ENCODE measurements around the gene GASK1B. TPM values are rescaled to one million over a fixed set of nuclear protein-coding genes. Genes with fewer than 3 reads are reported as not detected.

Gene GASK1B
- total RNA-seq, 3 donors from 2014 or later, result 0.11 to 0.32 (median 0.15) TPM

GRCh38 chr4:158134222-158134621 is 38.6 kb downstream of the GASK1B start:
- Mint-ChIP-seq H3K36me3 (ENCODE audit: insufficient read depth) (no peaks in the 10 kb centered on the region), H3K9me3 (no peaks in the 10 kb centered on the region), H3K4me1 (ENCODE audit: low read depth) (no peaks in the 10 kb centered on the region), H3K27me3 (ENCODE audit: low read depth) (no peaks in the 10 kb centered on the region), H3K4me3 (no peak overlapping the region)
- DNase-seq (no peak), ATAC-seq (no peak)

DNA sequence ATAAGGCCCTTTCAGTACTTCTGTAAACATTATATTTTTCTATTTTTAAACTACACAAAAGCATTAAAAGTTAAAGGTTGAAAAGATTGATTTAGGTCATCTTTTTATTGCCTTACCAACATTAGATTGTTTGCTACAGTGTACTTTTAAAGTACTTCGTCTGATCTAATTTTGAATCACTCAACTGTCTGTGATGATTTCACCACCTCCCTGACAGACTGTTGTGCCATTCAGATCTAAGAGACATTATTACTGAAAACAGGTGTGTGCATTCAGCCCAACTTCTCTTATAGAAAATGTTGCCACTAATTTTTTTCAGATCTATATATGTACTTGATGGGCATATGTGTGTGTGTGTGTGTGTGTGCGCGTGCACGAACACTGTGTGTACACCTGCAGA is 39.3 kb downstream of the GASK1B start:
- Mint-ChIP-seq H3K9me3 (no peaks in the 10 kb centered on the region), H3K36me3 (ENCODE audit: insufficient read depth) (no peaks in the 10 kb centered on the region), H3K4me3 (no peak overlapping the region), H3K27me3 (ENCODE audit: low read depth) (no peaks in the 10 kb centered on the region), H3K4me1 (ENCODE audit: low read depth) (no peaks in the 10 kb centered on the region)
- no peak for DNase-seq
- ATAC-seq, result no peak

- H3K9me3 Mint-ChIP-seq, result no peaks in the 10 kb centered on the region
- no peaks in the 10 kb centered on the region for H3K36me3 Mint-ChIP-seq (ENCODE audit: insufficient read depth)
- DNase-seq (no peak), ATAC-seq (no peak)
- no peak overlapping the region for H3K4me3 Mint-ChIP-seq
- H3K27me3 Mint-ChIP-seq (ENCODE audit: low read depth), result no peaks in the 10 kb centered on the region
- no peaks in the 10 kb centered on the region for H3K4me1 Mint-ChIP-seq (ENCODE audit: low read depth)
These were observed 41.8 kb downstream of the GASK1B start for GRCh38 chr4:158131027-158131426.

DNA sequence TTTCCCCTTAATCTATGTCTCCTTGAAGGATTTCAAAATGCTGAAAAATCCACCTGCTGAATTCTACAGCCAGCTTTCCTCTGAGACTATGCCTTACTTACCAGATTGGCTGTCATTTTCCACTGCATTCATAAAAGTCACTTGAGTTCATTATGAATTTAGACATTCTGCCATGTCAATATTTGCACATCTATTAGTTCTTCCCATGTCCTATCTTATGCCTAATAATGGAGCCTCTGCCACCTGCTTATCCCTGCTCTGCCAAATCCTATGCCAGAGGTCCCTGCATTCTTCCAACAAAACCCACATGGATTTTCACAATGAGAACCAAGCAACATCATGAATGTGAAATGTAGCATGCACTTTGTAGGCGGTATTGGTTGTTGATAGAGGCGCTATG is 42.6 kb downstream of the GASK1B start:
- DNase-seq, result no peak
- no peaks in the 10 kb centered on the region for H3K4me1 Mint-ChIP-seq (ENCODE audit: low read depth)
- H3K36me3 Mint-ChIP-seq (ENCODE audit: insufficient read depth), result no peaks in the 10 kb centered on the region
- H3K27me3 Mint-ChIP-seq (ENCODE audit: low read depth), result no peaks in the 10 kb centered on the region
- no peak for ATAC-seq
- no peaks in the 10 kb centered on the region for H3K9me3 Mint-ChIP-seq
- H3K4me3 Mint-ChIP-seq, result no peak overlapping the region

DNA sequence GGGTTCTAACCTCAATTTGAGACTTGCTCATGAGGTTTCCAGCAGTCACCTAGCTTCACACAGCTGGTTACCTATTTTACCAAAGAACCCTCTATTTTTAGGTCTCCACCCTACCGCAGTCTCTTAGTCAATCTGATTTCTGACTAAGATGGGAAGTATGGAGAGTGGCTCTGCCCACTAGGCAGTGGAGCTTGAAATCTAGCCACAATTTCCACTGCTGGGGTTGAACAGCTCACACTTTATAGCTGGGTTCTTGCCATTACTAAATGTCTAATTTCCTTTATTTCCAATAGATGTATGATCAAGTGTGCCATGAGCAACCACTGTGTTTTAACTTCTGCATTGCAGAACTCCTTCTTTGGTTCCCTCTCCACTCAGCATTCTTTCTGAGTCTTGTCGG is 43.1 kb downstream of the GASK1B start:
- ATAC-seq, result no peak
- H3K27me3 Mint-ChIP-seq (ENCODE audit: low read depth), result no peaks in the 10 kb centered on the region
- no peaks in the 10 kb centered on the region for H3K36me3 Mint-ChIP-seq (ENCODE audit: insufficient read depth)
- no peak for DNase-seq
- no peaks in the 10 kb centered on the region for H3K9me3 Mint-ChIP-seq
- H3K4me3 Mint-ChIP-seq, result no peak overlapping the region
- H3K4me1 Mint-ChIP-seq (ENCODE audit: low read depth), result no peaks in the 10 kb centered on the region

DNA sequence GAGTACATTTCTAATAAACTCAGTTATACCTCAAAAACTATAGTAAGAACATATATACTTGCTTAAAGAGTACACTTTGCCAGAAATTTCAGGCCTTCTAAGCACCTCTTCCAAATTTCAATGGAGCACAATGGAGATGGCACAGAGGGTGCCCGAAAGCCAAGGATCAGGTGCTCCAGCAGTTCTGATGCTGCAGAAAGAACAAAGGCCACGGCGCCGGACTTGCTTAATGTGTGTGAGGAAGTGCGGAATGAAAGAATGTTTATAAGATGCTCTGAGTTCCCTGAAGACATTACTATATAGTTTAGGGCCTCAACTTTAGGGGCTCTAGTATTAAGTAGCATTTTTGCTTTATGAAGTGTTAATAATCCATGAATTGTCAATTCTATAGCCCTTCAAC is 44.3 kb downstream of the GASK1B start:
- H3K36me3 Mint-ChIP-seq (ENCODE audit: insufficient read depth), result no peaks in the 10 kb centered on the region
- H3K27me3 Mint-ChIP-seq (ENCODE audit: low read depth), result no peaks in the 10 kb centered on the region
- H3K9me3 Mint-ChIP-seq, result no peaks in the 10 kb centered on the region
- DNase-seq (no peak), ATAC-seq (no peak)
- no peak overlapping the region for H3K4me3 Mint-ChIP-seq
- H3K4me1 Mint-ChIP-seq (ENCODE audit: low read depth), result no peaks in the 10 kb centered on the region

GRCh38 chr4:158125310-158125709 is 47.5 kb downstream of the GASK1B start:
- no peaks in the 10 kb centered on the region for H3K27me3 Mint-ChIP-seq (ENCODE audit: low read depth)
- H3K4me1 Mint-ChIP-seq (ENCODE audit: low read depth), result no peaks in the 10 kb centered on the region
- H3K9me3 Mint-ChIP-seq, result no peaks in the 10 kb centered on the region
- no peaks in the 10 kb centered on the region for H3K36me3 Mint-ChIP-seq (ENCODE audit: insufficient read depth)
- ATAC-seq (no peak), DNase-seq (no peak)
- H3K4me3 Mint-ChIP-seq, result no peak overlapping the region

Other genes with a start within 250 kb of the GASK1B start
- under 1 TPM in 1 of 3 donors, not detected in 2; 0.10 TPM for gene TMEM144, start 37.5 kb upstream of the GASK1B start, total RNA-seq

All from activated T-cell treated with anti-CD3 and anti-CD28 coated beads, Interleukin-2, amount 50 U/mL, for 4 hours (primary cell).